SU-DHL-6 (cell line): ENCODE results near the gene ACACB.

ENCODE experiments used
- H2AFZ ChIP-seq: fragments of 200-600 bp; sonication (generic); 2 replicates; pipeline ENCODE4 v1.6.1; 2014; ENCODE audit warnings: low read depth, mild to moderate bottlenecking, moderate library complexity, mixed read lengths, antibody characterized with exemption, low read length; ENCODE audit not compliant: severe bottlenecking
- H3F3A ChIP-seq: fragments of 200-600 bp; shearing (Covaris generic); 2 replicates; pipeline ENCODE4 v1.6.0; 2016; ENCODE audit warnings: antibody characterized with exemption, mild to moderate bottlenecking; ENCODE audit not compliant: insufficient read depth
- H3K27ac ChIP-seq: fragments of 200-600 bp; sonication (generic); 2 replicates; pipeline ENCODE4 v1.5.1; 2016; ENCODE audit warnings: low read depth, mild to moderate bottlenecking, low read length, moderate library complexity, mixed read lengths
- H3K27me3 ChIP-seq: fragments of 200-600 bp; sonication (generic), shearing (Covaris generic); 2 replicates; pipeline ENCODE4 v1.6.0; 2014; ENCODE audit warnings: mild to moderate bottlenecking, low read length
- H3K36me3 ChIP-seq: fragments of 200-600 bp; sonication (generic); 2 replicates; pipeline ENCODE4 v1.6.1; 2014; ENCODE audit warnings: mild to moderate bottlenecking, low read length, mixed read lengths
- H3K4me2 ChIP-seq: fragments of 300-600, 200-600 bp; shearing (Covaris generic), sonication (generic); 2 replicates; pipeline ENCODE4 v1.6.0; 2014; ENCODE audit warnings: low read length, low read depth, mild to moderate bottlenecking; ENCODE audit not compliant: poor library complexity, severe bottlenecking
- H3K4me3 ChIP-seq: fragments of 200-600 bp; sonication (generic); 2 replicates; pipeline ENCODE4 v1.5.1; 2014; ENCODE audit warnings: antibody characterized with exemption, low read length, mild to moderate bottlenecking, mixed read lengths; ENCODE audit not compliant: insufficient read depth, poor library complexity, severe bottlenecking
- H3K79me2 ChIP-seq: fragments of 200-600 bp; sonication (generic); 2 replicates; pipeline ENCODE4 v1.6.1; 2014; ENCODE audit warnings: mild to moderate bottlenecking, low read length, moderate library complexity; ENCODE audit not compliant: insufficient read depth
- H3K9ac ChIP-seq: fragments of 200-600 bp; sonication (generic); 2 replicates; pipeline ENCODE4 v1.7.0; 2014; ENCODE audit warnings: mild to moderate bottlenecking, low read length
- H3K9me2 ChIP-seq: fragments of 200-600 bp; sonication (generic); replicated peaks from 2 replicates; pipeline ENCODE4 v1.6.1; 2014; ENCODE audit warnings: low read length; ENCODE audit not compliant: insufficient read depth
- H3K9me3 ChIP-seq: fragments of 200-600 bp; sonication (generic); 2 replicates; pipeline ENCODE4 v1.6.1; 2014; ENCODE audit warnings: low read length, mixed read lengths; ENCODE audit not compliant: insufficient read depth
- H4K20me1 ChIP-seq: fragments of 200-600 bp; sonication (generic); 2 replicates; pipeline ENCODE4 v1.6.1; 2014; ENCODE audit warnings: low read depth, mild to moderate bottlenecking, antibody characterized with exemption, low read length, moderate library complexity, mixed read lengths
- EZH2phosphoT487 ChIP-seq: fragments of 200-600 bp; sonication (generic), shearing (Covaris generic); conservative IDR thresholded peaks from 2 replicates; pipeline ENCODE4 v1.6.1; 2018; ENCODE audit warnings: mild to moderate bottlenecking, antibody characterized with exemption, low read length, moderate library complexity, mixed read lengths
- TF ChIP-seq, protein P1 (sequence below): fragments of 200-600 bp; sonication (generic); IDR thresholded peaks from one replicate; pipeline ENCODE4 v1.5.1; 2017; ENCODE audit warnings: antibody characterized with exemption, mild to moderate bottlenecking, low read length, moderate library complexity; ENCODE audit not compliant: insufficient read depth, poor library complexity, severe bottlenecking

Gene ACACB

DNA sequence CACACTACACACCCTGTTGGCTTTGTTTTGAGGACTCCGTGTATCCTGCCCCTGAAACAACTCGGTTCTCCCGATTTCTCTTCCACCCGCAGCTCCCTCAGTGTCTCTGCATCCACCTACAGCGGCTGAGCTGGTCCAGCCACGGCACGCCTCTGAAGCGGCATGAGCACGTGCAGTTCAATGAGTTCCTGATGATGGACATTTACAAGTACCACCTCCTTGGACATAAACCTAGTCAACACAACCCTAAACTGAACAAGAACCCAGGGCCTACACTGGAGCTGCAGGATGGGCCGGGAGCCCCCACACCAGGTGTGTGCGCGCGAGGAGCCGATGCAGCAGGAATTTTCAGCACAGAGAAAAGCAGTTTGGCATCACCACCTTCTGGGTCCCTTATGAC lies 33.6 kb upstream of the ACACB start:
- H3K9ac ChIP-seq, result no peak overlapping the region
- H2AFZ ChIP-seq, result no peak overlapping the region

DNA sequence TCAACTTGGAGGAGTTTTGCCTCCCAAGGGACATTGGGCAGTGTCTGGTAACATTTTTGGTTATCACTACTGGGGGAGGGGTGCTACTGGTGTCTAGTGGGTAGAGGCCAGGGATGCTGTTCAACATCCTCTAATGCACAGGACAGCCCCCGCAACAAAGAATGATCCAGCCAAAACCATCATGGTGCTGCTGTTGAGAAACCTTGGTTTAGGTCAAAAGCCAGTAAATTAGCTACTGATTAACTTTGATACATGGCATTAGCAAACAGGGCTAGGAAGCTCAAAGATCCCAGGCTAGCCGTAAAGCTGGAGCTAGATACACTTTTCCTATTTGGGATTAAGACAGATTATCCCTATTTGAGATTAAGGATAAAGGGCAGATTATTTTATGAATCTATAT lies 32.0 kb upstream of the ACACB start:
- peaks cover 13% of the 10 kb centered on the region; the same call in 1 of the 2 replicates for H3K36me3 ChIP-seq
- H3K4me2 ChIP-seq, result no peak overlapping the region
- no peaks in the 10 kb centered on the region for H3K9me3 ChIP-seq
- no peak for TF ChIP-seq EZH2phosphoT487
- TF ChIP-seq, protein P1, sequence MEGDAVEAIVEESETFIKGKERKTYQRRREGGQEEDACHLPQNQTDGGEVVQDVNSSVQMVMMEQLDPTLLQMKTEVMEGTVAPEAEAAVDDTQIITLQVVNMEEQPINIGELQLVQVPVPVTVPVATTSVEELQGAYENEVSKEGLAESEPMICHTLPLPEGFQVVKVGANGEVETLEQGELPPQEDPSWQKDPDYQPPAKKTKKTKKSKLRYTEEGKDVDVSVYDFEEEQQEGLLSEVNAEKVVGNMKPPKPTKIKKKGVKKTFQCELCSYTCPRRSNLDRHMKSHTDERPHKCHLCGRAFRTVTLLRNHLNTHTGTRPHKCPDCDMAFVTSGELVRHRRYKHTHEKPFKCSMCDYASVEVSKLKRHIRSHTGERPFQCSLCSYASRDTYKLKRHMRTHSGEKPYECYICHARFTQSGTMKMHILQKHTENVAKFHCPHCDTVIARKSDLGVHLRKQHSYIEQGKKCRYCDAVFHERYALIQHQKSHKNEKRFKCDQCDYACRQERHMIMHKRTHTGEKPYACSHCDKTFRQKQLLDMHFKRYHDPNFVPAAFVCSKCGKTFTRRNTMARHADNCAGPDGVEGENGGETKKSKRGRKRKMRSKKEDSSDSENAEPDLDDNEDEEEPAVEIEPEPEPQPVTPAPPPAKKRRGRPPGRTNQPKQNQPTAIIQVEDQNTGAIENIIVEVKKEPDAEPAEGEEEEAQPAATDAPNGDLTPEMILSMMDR, result no peak
- no peaks in the 10 kb centered on the region for H3K9me2 ChIP-seq
- no peaks in the 10 kb centered on the region for H3K27me3 ChIP-seq
- H3F3A ChIP-seq, result peaks cover 12% of the 10 kb centered on the region; the same call in 1 of the 2 replicates
- no peaks in the 10 kb centered on the region for H3K79me2 ChIP-seq
- H3K27ac ChIP-seq, result no peak overlapping the region
- no peak overlapping the region for H3K4me3 ChIP-seq
- no peaks in the 10 kb centered on the region for H4K20me1 ChIP-seq
- H3K9ac ChIP-seq, result no peak overlapping the region
- no peak overlapping the region for H2AFZ ChIP-seq

More for the DNA sequence above, 33.6 kb upstream of the ACACB start:
- Histone ChIP-seq H3K79me2 (no peaks in the 10 kb centered on the region), H4K20me1 (no peaks in the 10 kb centered on the region), H3K9me2 (no peaks in the 10 kb centered on the region), H3K4me2 (no peak overlapping the region), H3K36me3 (peaks cover 19% of the 10 kb centered on the region; the same call in 1 of the 2 replicates), H3K27ac (no peak overlapping the region), H3K4me3 (no peak overlapping the region), H3F3A (peaks cover 12% of the 10 kb centered on the region; the same call in 1 of the 2 replicates), H3K9me3 (no peaks in the 10 kb centered on the region), H3K27me3 (no peaks in the 10 kb centered on the region)
- TF ChIP-seq EZH2phosphoT487, result no peak
- TF ChIP-seq, protein P1, result no peak

DNA sequence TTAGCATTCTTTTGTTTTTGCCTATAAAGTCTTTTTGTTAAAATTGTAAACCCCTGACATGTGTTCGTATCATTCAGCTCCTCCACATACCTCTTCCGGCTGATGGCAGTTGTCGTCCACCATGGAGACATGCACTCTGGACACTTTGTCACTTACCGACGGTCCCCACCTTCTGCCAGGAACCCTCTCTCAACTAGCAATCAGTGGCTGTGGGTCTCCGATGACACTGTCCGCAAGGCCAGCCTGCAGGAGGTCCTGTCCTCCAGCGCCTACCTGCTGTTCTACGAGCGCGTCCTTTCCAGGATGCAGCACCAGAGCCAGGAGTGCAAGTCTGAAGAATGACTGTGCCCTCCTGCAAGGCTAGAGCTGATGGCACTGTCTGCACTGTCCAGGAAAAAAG lies 30.8 kb upstream of the ACACB start:
- Histone ChIP-seq H3K36me3 (peaks cover 13% of the 10 kb centered on the region; the same call in 1 of the 2 replicates), H3F3A (peaks cover 12% of the 10 kb centered on the region; the same call in 1 of the 2 replicates), H3K79me2 (no peaks in the 10 kb centered on the region), H3K27me3 (no peaks in the 10 kb centered on the region), H3K9me3 (no peaks in the 10 kb centered on the region), H3K9ac (no peak overlapping the region), H3K4me3 (no peak overlapping the region), H4K20me1 (no peaks in the 10 kb centered on the region), H2AFZ (no peak overlapping the region), H3K27ac (no peak overlapping the region), H3K4me2 (no peak overlapping the region), H3K9me2 (no peaks in the 10 kb centered on the region)
- TF ChIP-seq, protein P1, result no peak
- TF ChIP-seq EZH2phosphoT487, result no peak
